HepG2 (cell line): ENCODE data around the gene SLC38A3. TPM values are rescaled to one million over a fixed set of nuclear protein-coding genes. Genes with fewer than 3 reads are reported as not detected.
A peak's percentile ranks its signal among the peaks of the same experiment; 100 is the strongest.

ENCODE experiments used
- ZNF318 ChIP-seq: sonication (generic); formaldehyde crosslinking; IDR thresholded peaks from 2 replicates; pipeline ENCODE4 v1.4.0; 2020; ENCODE audit warnings: mild to moderate bottlenecking, missing genetic modification reagents
- ZNF780A ChIP-seq: sonication (generic); formaldehyde crosslinking; IDR thresholded peaks from 2 replicates; pipeline ENCODE4 v1.8.0; 2022; ENCODE audit warnings: mild to moderate bottlenecking, missing genetic modification reagents, moderate library complexity
- polyA plus RNA-seq, 8 experiments: library from polyadenylated mRNA; depleted of rRNA in 3 of 8; stranded (reverse) in 7 of 8; unstranded in 1 of 8; fragments of >200 nt; fragmentation: Illumina TruSeq in 4 of 8; extraction: Trizol in 4 of 8; gene quantifications; 2 replicates each; pipeline versions ENCODE4 v1.2.1 to v1.2.3, GENCODE V29; 2011 to 2016; ENCODE audit warnings: low read depth in 4 of 8, missing spikeins in 1 of 8, mixed read lengths in 1 of 8; ENCODE audit not compliant: insufficient read depth in 1 of 8
- total RNA-seq, 5 experiments: library from RNA; depleted of rRNA; stranded (reverse); fragments of >200 nt; fragmentation: Illumina TruSeq; extraction: Trizol; gene quantifications; 2 replicates each; pipeline ENCODE4 v1.2.3, GENCODE V29; 2016; ENCODE audit warnings: low read depth in 1 of 5

The SLC38A3 gene
- total and polyA plus RNA-seq, 2 of the 13 experiments (the other 11 are each of a cell fraction or from before 2014, with no cell fraction given), result 29.8 to 164 TPM

GRCh38 chr3:50202353-50203112 is 2.5 kb upstream of the SLC38A3 start (continued):
- TF ChIP-seq ZNF318 (no peak), ZNF780A (CRISPR knock-in tag) (0 out of 2 replicates have a peak, but pooled peaks have one; percentile 38)
